GM23338 (cell line): ENCODE data around the gene CADPS2. TPM values are rescaled to one million over a fixed set of nuclear protein-coding genes. Genes with fewer than 3 reads are reported as not detected.

Source experiments
- ATAC-seq: fragments of 200-7000 bp; cut with Tn5 transposase; 3 replicates; pipeline ENCODE4 v1.9.1; 2020
- DNase-seq: peaks from one replicate; pipeline ENCODE4 v3.0.0-alpha.2; 2015; ENCODE audit warnings: low spot score
- H2AFZ ChIP-seq: fragments of 200-600 bp; sonication (generic); 2 replicates; pipeline ENCODE4 v1.8.0; 2016; ENCODE audit warnings: antibody characterized with exemption, mild to moderate bottlenecking, moderate library complexity
- H3F3A ChIP-seq: fragments of 200-600 bp; sonication (generic); replicated peaks from 2 replicates; pipeline ENCODE4 v1.8.0; 2017; ENCODE audit warnings: antibody characterized with exemption, mixed run types, low read depth
- H3K27ac ChIP-seq: fragments of 200-600 bp; sonication (generic); 2 replicates; pipeline ENCODE4 v1.6.1; 2016; ENCODE audit warnings: low read depth
- H3K27me3 ChIP-seq: fragments of 200-600 bp; sonication (generic); 2 replicates; pipeline ENCODE4 v1.8.0; 2016; ENCODE audit warnings: mild to moderate bottlenecking, mixed run types, moderate library complexity; ENCODE audit not compliant: insufficient read depth
- H3K36me3 ChIP-seq: fragments of 200-600 bp; sonication (generic); 2 replicates; pipeline ENCODE4 v1.8.0; 2016; ENCODE audit warnings: mild to moderate bottlenecking; ENCODE audit not compliant: insufficient read depth
- H3K4me1 ChIP-seq: fragments of 200-600 bp; sonication (generic); 2 replicates; pipeline ENCODE4 v1.8.0; 2016; ENCODE audit warnings: mild to moderate bottlenecking, moderate library complexity; ENCODE audit not compliant: insufficient read depth
- H3K4me2 ChIP-seq: fragments of 200-600 bp; sonication (generic); 2 replicates; pipeline ENCODE4 v1.7.1; 2017; ENCODE audit warnings: mixed run types
- H3K4me3 ChIP-seq: fragments of 200-600 bp; sonication (generic); 2 replicates; pipeline ENCODE4 v1.6.1; 2016; ENCODE audit warnings: mixed run types
- H3K79me2 ChIP-seq: fragments of 200-600 bp; sonication (generic); replicated peaks from 2 replicates; pipeline ENCODE4 v1.8.0; 2017; ENCODE audit warnings: mild to moderate bottlenecking; ENCODE audit not compliant: insufficient read depth
- H3K9me2 ChIP-seq: fragments of 200-600 bp; sonication (generic); 2 replicates; pipeline ENCODE4 v1.8.0; 2017; ENCODE audit not compliant: insufficient read depth
- H4K20me1 ChIP-seq: fragments of 200-600 bp; sonication (generic); replicated peaks from 2 replicates; pipeline ENCODE4 v1.8.0; 2017; ENCODE audit warnings: mild to moderate bottlenecking; ENCODE audit not compliant: insufficient read depth
- H3K27ac Mint-ChIP-seq: 2 replicates; pipeline ENCODE4 v1.8.0; 2020; ENCODE audit warnings: inconsistent platforms, mild to moderate bottlenecking, moderate library complexity, mixed read lengths
- H3K27me3 Mint-ChIP-seq: 3 replicates; pipeline ENCODE4 v1.8.0; 2022; ENCODE audit warnings: low read depth, mild to moderate bottlenecking, moderate library complexity, mixed read lengths, inconsistent platforms; ENCODE audit not compliant: insufficient read depth, poor library complexity
- H3K36me3 Mint-ChIP-seq: 3 replicates; pipeline ENCODE4 v1.8.0; 2021; ENCODE audit warnings: low read depth, mild to moderate bottlenecking, inconsistent platforms, moderate library complexity, mixed read lengths
- H3K4me1 Mint-ChIP-seq: 3 replicates; pipeline ENCODE4 v1.8.0; 2020; ENCODE audit warnings: mild to moderate bottlenecking, inconsistent platforms, mixed read lengths
- H3K4me3 Mint-ChIP-seq: 3 replicates; pipeline ENCODE4 v1.8.0; 2021; ENCODE audit warnings: moderate library complexity, mild to moderate bottlenecking, inconsistent platforms, mixed read lengths
- H3K9me3 Mint-ChIP-seq: 3 replicates; pipeline ENCODE4 v1.8.0; 2020; ENCODE audit warnings: moderate library complexity, mild to moderate bottlenecking, inconsistent platforms, mixed read lengths
- CREB1 ChIP-seq: fragments of 250-450 bp; sonication (Bioruptor Pico); IDR thresholded peaks from 2 replicates; pipeline ENCODE4 v1.5.0; 2020; ENCODE audit warnings: low read depth, mild to moderate bottlenecking, moderate library complexity
- CTCF ChIP-seq, 2 experiments: fragments of 200-600 bp in 1 of 2; sonication (generic) in 1 of 2; conservative IDR thresholded peaks; 2 replicates each; pipeline versions ENCODE4 v1.5.1 to v1.6.1; 2016 to 2017; ENCODE audit warnings: antibody characterized with exemption in 2 of 2, low read depth in 2 of 2, mild to moderate bottlenecking in 2 of 2, moderate library complexity in 1 of 2
- ETS1 ChIP-seq: IDR thresholded peaks from 2 replicates; pipeline ENCODE4 v1.6.1; 2016; ENCODE audit warnings: antibody characterized with exemption
- EZH2 ChIP-seq: fragments of 200-600 bp; sonication (generic); IDR thresholded peaks from one replicate; pipeline ENCODE4 v1.8.0; 2017; ENCODE audit warnings: antibody characterized with exemption, mild to moderate bottlenecking, low read depth; ENCODE audit not compliant: unreplicated experiment
- EZH2phosphoT487 ChIP-seq: fragments of 200-600 bp; sonication (generic); IDR thresholded peaks from one replicate; pipeline ENCODE4 v1.8.1; 2018; ENCODE audit warnings: antibody characterized with exemption; ENCODE audit not compliant: unreplicated experiment
- JUNB ChIP-seq: IDR thresholded peaks from one replicate; pipeline ENCODE4 v1.6.1; 2016; ENCODE audit warnings: antibody characterized with exemption; ENCODE audit not compliant: unreplicated experiment
- NANOG ChIP-seq: IDR thresholded peaks from 2 replicates; pipeline ENCODE4 v1.6.1; 2016; ENCODE audit warnings: antibody characterized with exemption, borderline replicate concordance
- POLR2AphosphoS5 ChIP-seq: IDR thresholded peaks from 2 replicates; pipeline ENCODE4 v1.6.1; 2016; ENCODE audit warnings: antibody characterized with exemption, low read depth
- REST ChIP-seq: IDR thresholded peaks from one replicate; pipeline ENCODE4 v1.6.1; 2018; ENCODE audit warnings: antibody characterized with exemption; ENCODE audit not compliant: unreplicated experiment
- STAT1 ChIP-seq: IDR thresholded peaks from one replicate; pipeline ENCODE4 v1.6.1; 2016; ENCODE audit warnings: antibody characterized with exemption; ENCODE audit not compliant: unreplicated experiment
- ZNF114 ChIP-seq: fragments of 250-450 bp; sonication (Bioruptor Pico); IDR thresholded peaks from 2 replicates; pipeline ENCODE4 v1.5.0; 2020; ENCODE audit warnings: mild to moderate bottlenecking, moderate library complexity
- ZNF331 ChIP-seq: fragments of 250-450 bp; sonication (Bioruptor Pico); IDR thresholded peaks from 2 replicates; pipeline ENCODE4 v1.5.0; 2020; ENCODE audit warnings: low read depth, mild to moderate bottlenecking, moderate library complexity
- ZNF462 ChIP-seq: fragments of 250-450 bp; sonication (Bioruptor Pico); IDR thresholded peaks from 2 replicates; pipeline ENCODE4 v1.5.0; 2020; ENCODE audit warnings: mild to moderate bottlenecking, moderate library complexity
- polyA plus RNA-seq: library from polyadenylated mRNA; unstranded; fragments of >200 nt; fragmentation: Nextera tagmentation; extraction: Ambion mirVana; gene quantifications from 2 replicates; pipeline ENCODE4 v1.2.1, GENCODE V29; 2016
- total RNA-seq: library from RNA; depleted of rRNA; stranded (reverse); fragments of >200 nt; shearing (Covaris generic); gene quantifications from 2 replicates; pipeline ENCODE4 v1.2.3, GENCODE V29; 2014

The CADPS2 gene
- total and polyA plus RNA-seq, 2 experiments from 2014 or later: 16.3 to 36.9 TPM

GRCh38 chr7:122457325-122457724 lies 428.9 kb downstream of the CADPS2 start:
- Histone ChIP-seq H3K27me3 (no peaks in the 10 kb centered on the region), H4K20me1 (no peaks in the 10 kb centered on the region), H3K27ac (no peak overlapping the region), H2AFZ (no peak overlapping the region), H3K79me2 (no peaks in the 10 kb centered on the region), H3K9me2 (no peaks in the 10 kb centered on the region), H3K4me3 (no peak overlapping the region), H3K4me1 (peaks cover 12% of the 10 kb centered on the region), H3F3A (no peaks in the 10 kb centered on the region), H3K36me3 (no peaks in the 10 kb centered on the region), H3K4me2 (0 out of 2 replicates have a peak overlapping the region, but pooled peaks have one; percentile 8)
- peaks cover 26% of the 10 kb centered on the region for H3K4me1 Mint-ChIP-seq
- DNase-seq (no peak), ATAC-seq (no peak)
- TF ChIP-seq NANOG: no peak
- no peak for TF ChIP-seq CREB1
- no peak for TF ChIP-seq EZH2phosphoT487
- TF ChIP-seq ZNF331 (CRISPR knock-in tag): no peak
- TF ChIP-seq JUNB: no peak
- no peak for TF ChIP-seq STAT1
- TF ChIP-seq EZH2: no peak
- TF ChIP-seq POLR2AphosphoS5: no peak
- TF ChIP-seq REST: no peak
- no peak for TF ChIP-seq ETS1
- no peak for TF ChIP-seq ZNF462 (CRISPR knock-in tag)
- TF ChIP-seq ZNF114: no peak
- no peak for TF ChIP-seq CTCF (conservative IDR thresholded peaks at IDR 0.05; ENCODE audit: low read depth in 2 of 2)
- H3K36me3 Mint-ChIP-seq: no peaks in the 10 kb centered on the region
- H3K27me3 Mint-ChIP-seq: no peaks in the 10 kb centered on the region
- peak overlapping the region; percentile 23; the same call in 1 of the 2 replicates for H3K27ac Mint-ChIP-seq
- H3K9me3 Mint-ChIP-seq: no peaks in the 10 kb centered on the region
- no peak overlapping the region for H3K4me3 Mint-ChIP-seq
